Ectodermal cell (in vitro differentiated cells): ENCODE data around the gene MTERF1.

Experiments
- H3K27ac ChIP-seq: 2 replicates; pipeline ENCODE4 v1.7.0; 2013; ENCODE audit warnings: mild to moderate bottlenecking, low read depth, low read length; ENCODE audit not compliant: insufficient read depth, poor library complexity, severe bottlenecking
- H3K27me3 ChIP-seq: 2 replicates; pipeline ENCODE4 v1.7.0; 2013; ENCODE audit warnings: mild to moderate bottlenecking, low read length; ENCODE audit not compliant: insufficient read depth, control insufficient read depth, poor library complexity, severe bottlenecking
- H3K36me3 ChIP-seq: one replicate; pipeline ENCODE4 v1.7.0; 2013; ENCODE audit warnings: low read length; ENCODE audit not compliant: control insufficient read depth, insufficient read depth
- H3K4me1 ChIP-seq: one replicate; pipeline ENCODE4 v1.7.0; 2013; ENCODE audit warnings: low read length; ENCODE audit not compliant: control insufficient read depth, insufficient read depth
- H3K4me3 ChIP-seq: 2 replicates; pipeline ENCODE4 v1.7.0; 2013; ENCODE audit warnings: low read depth, low read length, control low read depth; ENCODE audit not compliant: insufficient read depth
- H3K9me3 ChIP-seq: 2 replicates; pipeline ENCODE4 v1.7.0; 2013; ENCODE audit warnings: mild to moderate bottlenecking, low read length, moderate library complexity; ENCODE audit not compliant: control insufficient read depth
- WGBS, 2 experiments: methylation state at CpG; one replicate each; pipeline ENCODE4 v1.1.7; 2013; ENCODE audit warnings: missing lambda C conversion rate in 2 of 2; 5-methylcytosine and 5-hydroxymethylcytosine counted together

MTERF1 gene

DNA sequence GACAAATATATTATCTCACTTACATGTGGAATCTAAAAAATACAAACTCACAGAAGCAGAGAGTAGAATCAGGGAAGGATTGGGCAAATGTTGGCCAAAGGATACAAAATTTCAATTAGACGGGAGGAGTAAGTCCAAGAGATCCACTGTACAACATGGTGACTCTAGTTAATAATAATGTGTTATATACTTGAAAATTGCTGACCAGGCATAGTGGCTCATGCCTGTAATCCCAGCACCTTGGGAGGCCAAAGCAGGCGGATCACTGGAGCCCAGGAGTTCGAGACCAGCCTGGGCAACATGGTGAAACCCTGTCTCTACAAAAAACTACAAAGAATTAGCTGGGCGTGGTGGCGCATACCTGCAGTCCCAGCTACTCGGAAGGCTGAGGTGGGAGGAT lies 16.4 kb downstream of the MTERF1 start:
- H3K9me3 ChIP-seq = no peaks in the 10 kb centered on the region
- H3K36me3 ChIP-seq = no peaks in the 10 kb centered on the region
- no peak overlapping the region for H3K4me3 ChIP-seq
- H3K27ac ChIP-seq = no peak overlapping the region
- 92 to 94% methylated on average over 6 of the region's 6 CpGs for WGBS, 2 experiments
- H3K4me1 ChIP-seq = no peaks in the 10 kb centered on the region
- H3K27me3 ChIP-seq = no peaks in the 10 kb centered on the region

DNA sequence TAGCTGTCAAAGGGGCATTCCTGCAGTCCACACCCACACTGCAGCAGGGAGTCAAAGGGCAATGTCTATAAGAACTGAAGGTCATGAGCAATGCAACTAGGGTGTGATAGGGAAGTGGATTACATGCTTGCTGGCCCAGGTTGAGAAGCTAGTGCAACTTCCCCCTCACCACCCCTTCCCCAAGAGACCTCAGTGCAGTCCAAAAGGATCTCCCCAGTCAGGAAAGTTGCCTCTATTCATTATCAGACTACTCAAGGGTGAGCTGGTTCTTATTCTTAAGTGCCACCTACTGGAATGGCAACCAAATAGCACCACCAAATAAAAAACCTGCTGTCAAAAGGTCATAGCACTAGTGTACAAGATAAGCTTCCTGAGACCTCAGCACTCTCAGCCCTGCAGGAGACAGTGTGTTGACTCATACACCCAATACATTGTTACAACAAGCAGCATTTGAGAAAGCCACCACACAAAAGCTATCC lies 28.2 kb downstream of the MTERF1 start:
- Histone ChIP-seq H3K4me1 (peaks cover 21% of the 10 kb centered on the region), H3K9me3 (no peaks in the 10 kb centered on the region), H3K4me3 (no peak overlapping the region), H3K27me3 (no peaks in the 10 kb centered on the region), H3K27ac (no peak overlapping the region), H3K36me3 (no peaks in the 10 kb centered on the region)

DNA sequence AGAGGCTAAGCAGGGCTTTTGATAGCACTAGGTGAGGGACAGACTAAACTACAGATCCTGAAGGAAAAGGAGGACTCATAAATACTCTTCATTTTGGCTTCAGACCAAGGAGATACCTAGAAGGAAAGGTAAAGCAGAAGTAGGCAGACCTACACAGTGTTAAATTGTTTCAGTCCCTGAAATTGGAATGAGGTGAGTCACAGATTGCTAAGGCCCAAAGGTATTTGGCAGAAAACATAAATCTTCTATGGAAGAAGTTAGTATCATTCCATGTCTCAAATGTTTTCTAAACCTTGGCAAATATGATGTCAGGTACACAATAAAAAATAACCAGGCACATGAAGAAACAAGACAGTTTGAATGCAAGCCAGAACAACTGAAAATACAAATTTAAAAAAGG lies 30.0 kb downstream of the MTERF1 start:
- no peak overlapping the region for H3K27ac ChIP-seq
- no peak overlapping the region for H3K4me3 ChIP-seq
- no peaks in the 10 kb centered on the region for H3K27me3 ChIP-seq
- H3K9me3 ChIP-seq = no peaks in the 10 kb centered on the region
- H3K4me1 ChIP-seq = peaks cover 27% of the 10 kb centered on the region
- no peaks in the 10 kb centered on the region for H3K36me3 ChIP-seq

DNA sequence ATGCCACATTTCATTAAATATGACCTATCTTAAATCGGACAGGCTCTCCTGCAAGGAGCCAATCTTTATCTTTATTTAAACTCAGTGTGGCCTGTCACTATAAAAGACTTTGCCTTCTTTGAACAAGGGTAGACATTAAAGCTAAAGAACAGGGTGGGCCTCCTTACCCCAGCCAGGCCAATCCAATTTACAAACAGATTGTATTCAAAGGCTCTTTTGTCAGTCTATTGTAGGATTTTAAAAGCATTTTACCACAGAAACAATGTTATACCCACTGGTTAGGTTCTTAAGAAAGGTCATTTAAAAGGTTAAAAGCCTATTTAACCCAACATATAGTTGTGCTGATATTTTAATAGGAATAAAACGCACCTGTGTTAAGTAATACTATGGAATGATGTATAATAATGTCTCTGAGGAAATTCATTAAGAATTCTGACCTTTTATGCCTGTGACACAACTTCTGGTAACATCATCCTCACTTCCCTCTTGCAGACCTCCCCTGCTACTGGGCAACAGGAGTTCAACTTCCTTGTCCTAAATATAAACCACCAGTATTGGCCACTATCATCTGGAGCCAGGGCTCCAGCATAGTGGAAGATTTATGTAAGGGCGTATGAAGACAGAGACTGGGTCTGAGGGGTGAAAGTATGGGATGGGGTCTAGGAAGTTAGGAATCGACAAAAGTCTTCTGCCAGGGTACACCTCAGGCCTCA lies 32.5 kb downstream of the MTERF1 start:
- Histone ChIP-seq H3K4me3 (no peak overlapping the region), H3K9me3 (no peaks in the 10 kb centered on the region), H3K4me1 (peaks cover 27% of the 10 kb centered on the region), H3K27ac (peak overlapping the region; percentile 9), H3K36me3 (no peaks in the 10 kb centered on the region), H3K27me3 (no peaks in the 10 kb centered on the region)
- WGBS, 2 experiments = 71 to 72% methylated on average over 3 to 4 of the region's 4 CpGs

DNA sequence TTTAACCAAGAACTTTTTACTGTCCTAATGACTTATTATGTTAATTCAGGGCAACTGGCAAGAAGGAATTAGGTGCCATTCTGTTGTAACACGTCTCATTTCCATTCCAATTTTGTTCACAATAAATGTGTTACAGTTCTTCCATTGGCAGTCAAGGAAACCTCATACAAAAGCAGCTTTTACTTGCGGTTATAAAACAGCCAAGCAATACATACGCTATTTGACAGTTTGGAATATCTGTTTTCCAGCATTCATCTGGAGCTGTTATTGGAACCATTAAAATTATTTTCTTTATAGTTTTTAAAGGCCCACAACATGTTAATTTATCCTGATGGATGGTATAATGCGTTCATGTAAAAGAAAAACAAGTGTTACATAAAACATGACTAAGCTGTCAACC lies 33.3 kb downstream of the MTERF1 start:
- Histone ChIP-seq H3K27ac (no peak overlapping the region), H3K4me3 (no peak overlapping the region), H3K27me3 (no peaks in the 10 kb centered on the region), H3K36me3 (no peaks in the 10 kb centered on the region), H3K9me3 (no peaks in the 10 kb centered on the region), H3K4me1 (peaks cover 27% of the 10 kb centered on the region)
- 92 to 98% methylated on average over 3 to 4 of the region's 4 CpGs for WGBS, 2 experiments

DNA sequence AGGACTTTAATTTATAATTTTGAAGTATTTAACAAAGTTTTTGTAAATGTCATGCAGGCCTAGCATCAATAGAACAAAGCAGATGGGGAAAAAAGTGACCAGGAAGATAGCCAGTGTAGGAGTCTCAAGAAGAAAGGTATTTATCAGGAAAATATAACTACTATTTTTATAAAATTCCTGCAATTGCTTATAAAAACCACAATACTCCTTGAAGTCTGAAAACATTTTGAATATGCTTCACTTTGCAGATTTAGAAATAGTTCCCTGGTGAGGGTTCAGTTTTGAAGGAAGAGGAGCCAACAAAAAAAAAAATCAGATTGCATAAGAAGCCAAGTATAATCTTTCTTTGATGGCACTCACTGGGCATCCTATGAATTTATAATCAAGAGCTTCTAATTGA lies 34.1 kb downstream of the MTERF1 start:
- Histone ChIP-seq H3K27me3 (no peaks in the 10 kb centered on the region), H3K27ac (no peak overlapping the region), H3K4me3 (no peak overlapping the region), H3K36me3 (no peaks in the 10 kb centered on the region), H3K9me3 (no peaks in the 10 kb centered on the region), H3K4me1 (peaks cover 27% of the 10 kb centered on the region)

DNA sequence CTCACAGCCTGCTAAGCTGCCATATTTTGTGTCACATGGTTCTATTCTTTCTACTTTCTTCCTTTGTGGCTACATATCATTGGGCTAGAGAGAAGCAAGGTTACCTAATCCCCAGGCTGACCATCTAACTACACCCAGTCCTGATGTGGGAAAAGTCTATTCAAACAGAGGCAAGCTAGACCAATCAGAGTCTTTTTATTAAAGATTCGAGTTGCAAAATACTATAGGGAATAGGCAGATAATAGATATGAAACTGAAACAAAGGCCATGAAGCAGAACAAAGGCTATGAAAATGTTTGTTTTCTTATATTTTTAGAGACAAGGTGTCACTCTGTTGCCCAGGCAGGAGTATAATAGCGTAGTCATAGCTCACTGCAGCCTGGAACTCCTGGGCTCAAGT lies 36.7 kb downstream of the MTERF1 start:
- no peaks in the 10 kb centered on the region for H3K36me3 ChIP-seq

DNA sequence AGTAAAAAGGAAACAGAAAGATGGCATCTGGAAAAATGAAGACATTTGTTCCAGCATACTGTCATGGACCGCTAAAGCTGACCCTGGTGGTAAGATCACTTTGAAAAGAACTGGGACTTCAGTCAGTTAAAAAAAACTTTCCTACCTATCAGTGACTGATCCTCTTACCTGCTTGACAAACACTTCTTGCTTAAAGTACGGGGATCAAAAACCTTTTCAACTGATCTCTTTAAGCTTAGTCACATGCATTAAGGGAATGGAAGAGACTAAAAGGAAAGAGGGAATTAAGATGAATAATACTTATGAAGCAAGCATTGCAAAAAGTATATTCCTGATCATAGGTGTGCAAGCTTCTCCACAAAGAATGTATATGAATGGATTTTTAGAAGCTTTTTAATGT lies 42.1 kb downstream of the MTERF1 start:
- Histone ChIP-seq H3K36me3 (no peaks in the 10 kb centered on the region), H3K27me3 (no peaks in the 10 kb centered on the region), H3K9me3 (no peaks in the 10 kb centered on the region)

More for the DNA sequence above, 36.7 kb downstream of the MTERF1 start:
- Histone ChIP-seq H3K27ac (no peak overlapping the region), H3K4me1 (peaks cover 20% of the 10 kb centered on the region), H3K9me3 (no peaks in the 10 kb centered on the region), H3K27me3 (no peaks in the 10 kb centered on the region), H3K4me3 (no peak overlapping the region)
- WGBS, 2 experiments = 90 to 98% methylated on average over 2 of the region's 2 CpGs

DNA sequence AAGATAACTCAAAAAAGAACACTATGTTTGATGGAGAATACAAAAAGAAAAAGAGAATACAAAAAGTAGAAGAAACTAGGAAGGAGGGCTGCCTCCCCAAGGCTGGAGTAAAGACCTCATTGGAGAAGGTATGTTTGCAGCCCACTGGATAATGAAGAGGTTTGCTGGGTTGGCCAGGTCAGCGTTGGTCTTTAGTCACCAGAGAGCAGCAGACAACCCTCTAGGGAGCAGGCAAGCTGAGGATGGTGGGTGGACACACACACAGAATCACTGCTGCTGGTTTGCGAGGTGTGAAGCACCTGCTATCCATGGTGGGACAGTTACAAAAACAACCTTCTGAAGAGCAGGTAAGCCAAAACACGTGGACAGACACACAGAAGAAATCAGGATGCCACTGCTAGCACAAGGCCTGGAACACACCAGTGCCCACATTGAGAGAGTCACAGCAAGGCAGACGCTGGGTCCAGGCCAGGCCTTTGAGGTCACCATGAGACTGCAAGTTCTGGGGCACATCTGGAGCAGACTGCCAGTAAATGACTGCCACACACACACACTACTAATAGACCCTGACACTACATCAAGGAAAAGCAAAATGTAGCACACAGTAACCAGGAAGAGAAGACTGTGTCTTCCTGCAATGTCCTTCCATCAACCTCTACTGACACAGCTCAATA lies 43.0 kb downstream of the MTERF1 start:
- Histone ChIP-seq H3K27ac (no peak overlapping the region), H3K9me3 (no peaks in the 10 kb centered on the region), H3K27me3 (no peaks in the 10 kb centered on the region), H3K4me3 (no peak overlapping the region), H3K36me3 (no peaks in the 10 kb centered on the region), H3K4me1 (peaks cover 10% of the 10 kb centered on the region)
- 90% methylated on average over 4 of the region's 4 CpGs for WGBS, 2 experiments

More for the DNA sequence above, 42.1 kb downstream of the MTERF1 start:
- H3K27ac ChIP-seq = no peak overlapping the region
- H3K4me3 ChIP-seq = no peak overlapping the region
- WGBS, 2 experiments = 83 to 90% methylated on average over 2 of the region's 2 CpGs
- peaks cover 10% of the 10 kb centered on the region for H3K4me1 ChIP-seq

DNA sequence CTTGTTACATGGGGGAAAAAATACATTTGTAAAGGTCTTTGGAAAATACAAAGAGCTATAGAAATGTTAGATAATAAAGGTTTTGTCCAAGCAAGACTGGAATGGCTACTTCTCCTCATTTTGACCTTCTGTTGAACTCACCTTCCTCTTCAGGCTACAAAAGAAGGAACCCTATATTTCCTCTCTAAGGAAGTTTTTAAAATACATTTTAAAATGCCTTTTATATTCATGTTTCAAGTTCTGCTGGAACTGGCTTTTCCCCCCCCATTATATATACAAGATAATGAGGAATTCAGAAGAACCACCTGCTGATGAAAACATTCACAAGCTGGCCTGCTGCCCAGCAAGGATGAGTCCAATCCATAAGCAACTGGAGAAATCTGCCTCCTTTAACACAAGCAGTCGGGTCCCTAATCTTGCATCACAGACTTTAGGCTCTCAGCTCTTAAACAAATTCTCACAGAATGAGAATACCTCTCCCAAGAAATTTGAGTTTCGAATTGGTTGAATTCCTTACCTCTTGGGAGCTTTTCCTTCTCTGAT lies 44.6 kb downstream of the MTERF1 start:
- WGBS, 2 experiments = 76 to 90% methylated on average over 2 of the region's 2 CpGs
- Histone ChIP-seq H3K27me3 (no peaks in the 10 kb centered on the region), H3K36me3 (no peaks in the 10 kb centered on the region), H3K9me3 (no peaks in the 10 kb centered on the region), H3K4me3 (no peak overlapping the region), H3K27ac (no peak overlapping the region), H3K4me1 (peaks cover 10% of the 10 kb centered on the region)
